IPS-15b (cell line): ENCODE measurements around the gene AKNA.
"Not testable (repeated sequence)": the region's sequence is repeated elsewhere in the genome, so short reads cannot be mapped to it uniquely, and the experiment has no call there.

Experiments
- H3K27me3 ChIP-seq: one replicate; pipeline ENCODE4 v1.6.1; 2013; ENCODE audit warnings: low read length; ENCODE audit not compliant: control insufficient read depth, insufficient read depth
- H3K36me3 ChIP-seq: one replicate; pipeline ENCODE4 v1.6.1; 2013; ENCODE audit warnings: low read length; ENCODE audit not compliant: control insufficient read depth, insufficient read depth
- H3K4me1 ChIP-seq: one replicate; pipeline ENCODE4 v1.6.1; 2013; ENCODE audit warnings: mild to moderate bottlenecking, low read length; ENCODE audit not compliant: control insufficient read depth, insufficient read depth
- H3K4me3 ChIP-seq: one replicate; pipeline ENCODE4 v1.5.1; 2013; ENCODE audit warnings: low read depth, low read length
- H3K9ac ChIP-seq: one replicate; pipeline ENCODE4 v1.6.1; 2013; ENCODE audit warnings: low read depth, mild to moderate bottlenecking, low read length
- H3K9me3 ChIP-seq: one replicate; pipeline ENCODE4 v1.6.1; 2013; ENCODE audit warnings: mild to moderate bottlenecking, low read length; ENCODE audit not compliant: control insufficient read depth, insufficient read depth

The AKNA gene

DNA sequence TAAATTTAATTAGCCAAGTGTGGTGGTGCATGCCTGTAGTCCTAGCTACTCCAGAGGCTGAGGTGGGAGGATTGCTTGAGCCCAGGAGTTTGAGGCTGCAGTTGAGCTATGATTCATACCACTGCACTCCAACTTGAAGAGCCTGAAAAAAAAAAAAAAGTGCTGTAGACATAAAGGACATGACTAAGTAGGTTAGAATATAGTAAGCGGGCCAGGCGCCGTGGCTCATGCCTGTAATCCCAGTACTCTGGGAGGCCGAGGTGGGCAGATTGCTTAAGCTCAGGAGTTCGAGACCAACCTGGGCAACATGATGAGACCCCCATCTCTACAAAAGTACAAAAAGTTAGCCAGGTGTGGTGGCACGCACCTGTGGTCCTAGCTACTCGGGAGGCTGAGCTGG, 67.1 kb downstream of the AKNA start:
- not testable (repeated sequence) for H3K36me3 ChIP-seq, H3K9me3 ChIP-seq, H3K9ac ChIP-seq, H3K4me3 ChIP-seq, H3K4me1 ChIP-seq, H3K27me3 ChIP-seq

GRCh38 chr9:114319147-114319546, 68.6 kb downstream of the AKNA start:
- H3K9ac ChIP-seq, result no peak overlapping the region
- H3K9me3 ChIP-seq, result no peaks in the 10 kb centered on the region
- H3K4me3 ChIP-seq, result no peak overlapping the region
- no peaks in the 10 kb centered on the region for H3K36me3 ChIP-seq
- no peaks in the 10 kb centered on the region for H3K4me1 ChIP-seq
- H3K27me3 ChIP-seq, result no peaks in the 10 kb centered on the region

GRCh38 chr9:114318416-114318815, 69.4 kb downstream of the AKNA start:
- H3K9ac ChIP-seq, result no peak overlapping the region

GRCh38 chr9:114317665-114318357, 70.0 kb downstream of the AKNA start:
- Histone ChIP-seq H3K9me3 (no peaks in the 10 kb centered on the region), H3K4me1 (no peaks in the 10 kb centered on the region), H3K4me3 (no peak overlapping the region), H3K9ac (no peak overlapping the region), H3K27me3 (no peaks in the 10 kb centered on the region), H3K36me3 (no peaks in the 10 kb centered on the region)

More at GRCh38 chr9:114318416-114318815, 69.4 kb downstream of the AKNA start:
- Histone ChIP-seq H3K36me3 (no peaks in the 10 kb centered on the region), H3K4me3 (no peak overlapping the region), H3K9me3 (no peaks in the 10 kb centered on the region), H3K4me1 (no peaks in the 10 kb centered on the region), H3K27me3 (no peaks in the 10 kb centered on the region)

GRCh38 chr9:114316605-114317230, 71.1 kb downstream of the AKNA start:
- H3K27me3 ChIP-seq, result no peaks in the 10 kb centered on the region
- no peaks in the 10 kb centered on the region for H3K4me1 ChIP-seq
- no peak overlapping the region for H3K9ac ChIP-seq
- H3K9me3 ChIP-seq, result no peaks in the 10 kb centered on the region
- no peak overlapping the region for H3K4me3 ChIP-seq
- H3K36me3 ChIP-seq, result no peaks in the 10 kb centered on the region

DNA sequence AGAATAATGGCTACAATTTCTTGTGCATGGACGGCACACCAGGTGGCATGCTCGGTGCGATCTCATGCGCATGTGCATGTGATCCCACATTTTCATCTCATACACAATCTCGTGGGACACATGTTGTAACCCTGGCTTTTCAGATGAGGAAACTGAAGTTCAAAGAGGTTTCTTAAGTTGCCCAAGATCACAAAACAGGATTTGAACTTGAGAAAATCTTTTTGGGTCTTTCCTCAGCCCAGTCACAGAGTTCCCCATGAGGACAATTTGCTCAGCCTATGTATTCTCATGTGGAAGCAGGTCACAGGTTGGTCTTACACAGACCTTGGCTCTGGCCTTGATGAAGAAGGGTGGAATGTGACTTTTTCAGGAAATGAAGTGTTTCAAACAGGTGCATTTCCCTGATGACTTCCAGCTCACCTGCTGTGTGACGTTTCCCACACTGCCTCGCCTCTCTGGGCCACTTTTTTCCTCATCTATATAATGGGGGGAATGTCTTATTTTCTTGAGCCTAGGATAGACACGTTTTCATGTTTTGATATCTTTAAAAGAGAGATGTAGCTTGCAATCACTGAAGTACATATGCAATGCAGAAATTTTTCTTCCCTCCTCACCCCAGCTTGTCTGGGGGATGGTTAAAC, 71.9 kb downstream of the AKNA start:
- H3K4me1 ChIP-seq, result no peaks in the 10 kb centered on the region
- H3K9me3 ChIP-seq, result no peaks in the 10 kb centered on the region

DNA sequence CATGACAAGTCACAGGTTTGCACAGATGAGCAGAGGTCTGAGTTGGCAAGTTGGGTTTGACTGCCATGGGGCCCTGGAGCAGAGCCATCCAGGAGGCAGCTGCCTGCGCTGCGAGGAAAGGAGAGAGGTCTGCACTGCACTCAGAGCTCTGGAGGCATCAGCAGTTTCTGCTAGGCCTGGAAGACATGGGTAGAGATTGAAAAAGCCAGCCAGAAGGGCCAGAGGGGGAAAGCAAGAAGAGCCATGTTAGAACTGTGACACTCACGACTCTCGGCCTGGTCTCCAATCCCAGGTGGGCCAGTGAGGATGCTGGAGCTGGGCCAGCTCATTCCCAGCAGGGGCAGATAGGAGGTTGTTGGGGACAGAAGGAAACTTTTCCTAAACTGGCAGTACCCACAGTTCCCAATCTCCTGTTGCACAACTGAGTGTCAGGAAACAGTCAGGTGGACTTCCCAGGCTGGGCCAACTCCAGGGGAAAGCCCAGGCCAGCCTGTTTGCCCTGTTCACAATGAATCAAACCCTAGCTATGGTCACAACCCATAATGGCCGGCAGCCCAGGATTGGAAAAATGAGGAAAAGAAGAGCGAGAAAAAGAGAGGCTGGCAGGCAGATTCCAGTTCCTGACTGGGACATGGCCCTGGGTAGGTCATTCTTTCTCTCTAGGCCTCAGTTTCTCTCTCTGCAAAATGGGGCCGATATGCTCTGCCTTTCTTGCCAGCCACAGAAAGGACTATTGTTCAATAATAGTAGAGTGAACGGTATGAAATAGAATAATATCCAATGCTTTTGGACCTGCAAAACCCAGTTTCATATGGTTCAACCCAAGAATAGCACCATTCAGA, 72.7 kb downstream of the AKNA start:
- no peaks in the 10 kb centered on the region for H3K27me3 ChIP-seq
- H3K4me1 ChIP-seq, result no peaks in the 10 kb centered on the region
- no peaks in the 10 kb centered on the region for H3K9me3 ChIP-seq
- peaks cover 3% of the 10 kb centered on the region for H3K36me3 ChIP-seq
- H3K9ac ChIP-seq, result no peak overlapping the region
- no peak overlapping the region for H3K4me3 ChIP-seq

More for the DNA sequence above, 71.9 kb downstream of the AKNA start:
- H3K9ac ChIP-seq, result no peak overlapping the region
- no peak overlapping the region for H3K4me3 ChIP-seq
- no peaks in the 10 kb centered on the region for H3K27me3 ChIP-seq
- H3K36me3 ChIP-seq, result peaks cover under 1% of the 10 kb centered on the region

- H3K4me3 ChIP-seq, result no peak overlapping the region
- no peaks in the 10 kb centered on the region for H3K9me3 ChIP-seq
- H3K36me3 ChIP-seq, result peaks cover 3% of the 10 kb centered on the region
- H3K27me3 ChIP-seq, result no peaks in the 10 kb centered on the region
- no peak overlapping the region for H3K9ac ChIP-seq
- H3K4me1 ChIP-seq, result no peaks in the 10 kb centered on the region
Measured at GRCh38 chr9:114314256-114314867, 73.4 kb downstream of the AKNA start.

DNA sequence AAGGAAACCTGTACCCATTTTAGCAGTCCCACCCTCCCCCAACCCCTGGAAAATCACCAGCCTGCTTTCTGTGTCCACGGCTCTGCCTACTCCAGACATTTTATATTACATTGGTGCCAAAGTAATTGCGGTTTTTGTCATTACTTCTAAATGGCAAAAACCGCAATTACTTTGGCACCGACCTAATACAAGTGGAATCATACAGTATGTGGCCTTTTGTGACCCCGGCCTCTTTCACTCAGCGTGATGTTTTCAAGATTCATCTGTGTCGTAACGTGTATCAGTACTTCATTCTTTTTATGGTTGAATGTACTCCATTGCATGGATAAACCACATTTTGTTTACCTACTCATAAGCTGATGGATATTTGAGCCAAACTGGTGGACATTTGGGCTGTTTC, 74.6 kb downstream of the AKNA start:
- Histone ChIP-seq H3K4me1 (no peaks in the 10 kb centered on the region), H3K4me3 (no peak overlapping the region), H3K27me3 (no peaks in the 10 kb centered on the region), H3K36me3 (peaks cover 6% of the 10 kb centered on the region), H3K9ac (no peak overlapping the region), H3K9me3 (no peaks in the 10 kb centered on the region)

GRCh38 chr9:114312513-114312875, 75.3 kb downstream of the AKNA start:
- no peaks in the 10 kb centered on the region for H3K27me3 ChIP-seq
- no peaks in the 10 kb centered on the region for H3K4me1 ChIP-seq
- no peak overlapping the region for H3K9ac ChIP-seq
- no peaks in the 10 kb centered on the region for H3K9me3 ChIP-seq
- H3K4me3 ChIP-seq, result no peak overlapping the region
- H3K36me3 ChIP-seq, result peaks cover 6% of the 10 kb centered on the region
